Endothelial cell of umbilical vein (primary cell): Measurements from ENCODE around the gene TMEM175. TPM values are rescaled to one million over a fixed set of nuclear protein-coding genes. Genes with fewer than 3 reads are reported as not detected.

Experiments
- BruUV-seq: library from RNA; stranded (reverse); fragments of 400-500 nt; replicated peaks from 2 replicates; lab custom pipeline; 2021; lab: Mats Ljungman, UMichigan
- CTCF ChIA-PET: fragments of 300-600, 350-600 bp; sonication (Branson Sonifier 250); formaldehyde crosslinking; loops from one replicate; lab custom pipeline; 2021; ENCODE audit warnings: antibody characterized with exemption, inconsistent platforms; lab: Charles Lee
- POLR2A ChIA-PET: fragments of 300-600, 350-600 bp; sonication (Branson Sonifier 250); formaldehyde crosslinking; loops from one replicate; lab custom pipeline; 2021; ENCODE audit warnings: antibody characterized with exemption, inconsistent platforms; lab: Charles Lee
- DNase-seq: peaks from one replicate; pipeline ENCODE4 v3.0.0-alpha.2; 2011; ENCODE audit warnings: low read depth, low spot score
- FAIRE-seq: peaks from 2 replicates; lab custom pipeline; 2011; peaks lifted over from hg19 to GRCh38; lab: Jason Lieb, UNC
- H2AFZ ChIP-seq: 2 replicates; pipeline ENCODE4 v1.6.0; 2012; ENCODE audit warnings: low read depth, low read length, control low read depth, inconsistent platforms
- H3K27ac ChIP-seq: 2 replicates; pipeline ENCODE4 v1.5.1; 2011; ENCODE audit warnings: low read depth, mild to moderate bottlenecking, control low read depth, low read length, moderate library complexity; ENCODE audit not compliant: insufficient read depth
- H3K27me3 ChIP-seq, 2 experiments: 2 replicates each; pipeline versions ENCODE4 v1.6.0 to v1.6.1; 2011; ENCODE audit warnings: low read length in 2 of 2, mixed read lengths in 1 of 2; ENCODE audit not compliant: control insufficient read depth in 2 of 2, insufficient read depth in 2 of 2
- H3K36me3 ChIP-seq, 2 experiments: 2 replicates in 1 of 2; 3 replicates in 1 of 2; pipeline ENCODE4 v1.5.1; 2011; ENCODE audit warnings: low read length in 2 of 2, mild to moderate bottlenecking in 1 of 2, moderate library complexity in 1 of 2; ENCODE audit not compliant: control insufficient read depth in 2 of 2, insufficient read depth in 2 of 2; ENCODE audit errors: extremely low read depth in 1 of 2
- H3K4me1 ChIP-seq: 3 replicates; pipeline ENCODE4 v1.5.1; 2011; ENCODE audit warnings: mild to moderate bottlenecking, low read length; ENCODE audit not compliant: control insufficient read depth, insufficient read depth; ENCODE audit errors: extremely low read depth
- H3K4me2 ChIP-seq: 2 replicates; pipeline ENCODE4 v1.6.1; 2011; ENCODE audit warnings: low read length, control low read depth, mixed read lengths; ENCODE audit not compliant: insufficient read depth
- H3K4me3 ChIP-seq, 3 experiments: fragments of 200-600 bp in 1 of 3; sonication (generic), shearing (Covaris generic) in 1 of 3; replicated peaks in 1 of 3; 2 replicates each; pipeline ENCODE4 v1.5.1; 2011 to 2016; ENCODE audit warnings: control low read depth in 3 of 3, low read length in 3 of 3, mild to moderate bottlenecking in 2 of 3, inconsistent platforms in 1 of 3, low read depth in 1 of 3, moderate library complexity in 1 of 3; ENCODE audit not compliant: insufficient read depth in 1 of 3
- H3K79me2 ChIP-seq: 2 replicates; pipeline ENCODE4 v1.6.0; 2012; ENCODE audit warnings: low read length, inconsistent platforms; ENCODE audit not compliant: control insufficient read depth, insufficient read depth
- H3K9ac ChIP-seq: replicated peaks from 2 replicates; pipeline ENCODE3; 2011; ENCODE audit warnings: low read length, control low read depth; ENCODE audit not compliant: insufficient read depth; ENCODE audit errors: extremely low read depth
- H3K9me1 ChIP-seq: replicated peaks from 3 replicates; pipeline ENCODE4 v1.6.0; 2011; ENCODE audit warnings: mild to moderate bottlenecking, low read length; ENCODE audit not compliant: control insufficient read depth, insufficient read depth; ENCODE audit errors: extremely low read depth
- H3K9me3 ChIP-seq: replicated peaks from 2 replicates; pipeline ENCODE4 v1.5.1; 2012; ENCODE audit warnings: low read length, inconsistent platforms; ENCODE audit not compliant: control insufficient read depth, insufficient read depth
- H4K20me1 ChIP-seq: replicated peaks from 2 replicates; pipeline ENCODE3; 2011; ENCODE audit warnings: mild to moderate bottlenecking, low read length; ENCODE audit not compliant: control insufficient read depth, insufficient read depth; ENCODE audit errors: extremely low read depth
- EZH2 ChIP-seq: IDR thresholded peaks from 2 replicates; pipeline ENCODE4 v1.6.1; 2012; ENCODE audit warnings: borderline replicate concordance, low read depth, mild to moderate bottlenecking, moderate library complexity, low read length, inconsistent platforms; ENCODE audit not compliant: severe bottlenecking
- FOS ChIP-seq: IDR thresholded peaks from 2 replicates; pipeline ENCODE4 v1.6.1; 2011; ENCODE audit warnings: mild to moderate bottlenecking, low read length, moderate library complexity, borderline replicate concordance; ENCODE audit not compliant: insufficient read depth
- GATA2 ChIP-seq: IDR thresholded peaks from 2 replicates; pipeline ENCODE4 v1.7.0; 2011; ENCODE audit warnings: low read depth, mild to moderate bottlenecking, moderate library complexity, mixed read lengths, low read length; ENCODE audit not compliant: insufficient read length, insufficient read depth
- JUN ChIP-seq: IDR thresholded peaks from 2 replicates; pipeline ENCODE4 v1.6.1; 2011; ENCODE audit warnings: borderline replicate concordance, low read depth; ENCODE audit not compliant: insufficient read length, insufficient read depth
- MYC ChIP-seq: IDR thresholded peaks from one replicate; pipeline ENCODE4 v1.6.1; 2011; ENCODE audit warnings: mild to moderate bottlenecking, low read depth, low read length
- POLR2A ChIP-seq: IDR thresholded peaks from 2 replicates; pipeline ENCODE4 v1.6.1; 2012; ENCODE audit warnings: low read depth, mild to moderate bottlenecking, control low read depth, low read length
- POLR2AphosphoS5 ChIP-seq: IDR thresholded peaks from 2 replicates; pipeline ENCODE4 v1.6.1; 2012; ENCODE audit warnings: low read depth, mild to moderate bottlenecking, control low read depth, low read length, moderate library complexity; ENCODE audit not compliant: insufficient read depth
- dilution Hi-C: fragments of 300-500 bp; cut with MboI; formaldehyde crosslinking; loops from one replicate; pipeline ENCODE4 v1.15.0; 2019; ENCODE audit warnings: low sequenced_read_pairs; ENCODE audit not compliant: extremely low pct_ligation_motif_present
- intact Hi-C: fragments of 100-400 bp; cut with micrococcal nuclease; formaldehyde crosslinking; loops from one replicate; pipeline ENCODE4 v1.10.0; 2022
- polyA plus RNA-seq, 4 experiments: library from polyadenylated mRNA; depleted of rRNA in 3 of 4; stranded (reverse) in 3 of 4; unstranded in 1 of 4; fragments of >200 nt; gene quantifications; 2 replicates each; pipeline versions ENCODE4 v1.2.1 to v1.2.3, GENCODE V29; 2011 to 2012; ENCODE audit warnings: missing spikeins in 1 of 4
- total RNA-seq: library from RNA; stranded (reverse); gene quantifications from 2 replicates; pipeline ENCODE4 v1.2.3, GENCODE V29; 2021
- TF ChIP-seq, protein P1 (sequence below): IDR thresholded peaks from 2 replicates; pipeline ENCODE4 v1.6.1; 2011; ENCODE audit not compliant: insufficient read depth, insufficient read length
- TF ChIP-seq, protein P2 (sequence below), 2 donors: IDR thresholded peaks; 1 replicate in 1 of 2; 2 replicates in 1 of 2; pipeline ENCODE4 v1.5.1; 2011; ENCODE audit warnings: low read length in 2 of 2, mild to moderate bottlenecking in 2 of 2, moderate library complexity in 2 of 2, control low read depth in 1 of 2, inconsistent platforms in 1 of 2, low read depth in 1 of 2; ENCODE audit not compliant: insufficient read depth in 1 of 2; ENCODE audit errors: extremely low read depth in 1 of 2

The TMEM175 gene
- total and polyA plus RNA-seq, 2 donors (not counting 3 experiments of a cell fraction or from before 2014, with no cell fraction given): 21.9 to 80.1 TPM

DNA sequence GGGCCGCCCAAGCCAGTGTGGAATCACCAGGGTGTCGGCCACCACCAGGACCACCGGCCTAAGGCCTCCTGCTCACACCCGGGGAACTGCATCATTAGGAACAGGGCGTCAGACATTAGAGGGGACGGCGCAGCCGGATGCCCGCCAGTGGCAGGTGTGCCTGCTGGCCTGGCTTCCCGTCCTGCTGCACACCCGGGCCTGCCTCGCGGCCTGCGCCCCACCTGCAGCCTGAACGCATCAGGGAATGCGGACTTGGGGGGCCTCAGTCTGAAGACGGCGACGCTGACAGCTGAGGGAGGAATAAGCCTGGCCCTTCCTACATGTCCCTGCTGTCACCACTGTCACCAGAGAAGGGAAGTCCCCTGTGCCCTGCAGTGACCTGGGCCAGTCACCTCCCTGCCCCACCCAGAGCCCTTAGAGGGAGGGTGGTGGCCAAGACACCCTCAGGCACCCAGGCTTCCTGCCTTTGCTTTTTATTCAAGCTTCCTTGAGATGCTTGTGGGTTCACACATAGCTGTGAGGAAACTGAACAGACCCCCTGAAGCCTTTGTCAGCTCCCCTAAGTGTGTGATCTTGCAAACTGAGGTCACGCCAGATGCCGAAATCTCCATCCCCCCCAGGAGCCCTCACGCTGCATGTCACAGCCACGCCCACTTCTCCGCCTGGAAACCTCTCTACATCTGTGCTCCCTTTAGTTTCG lies 37.9 kb downstream of the TMEM175 start:
- Histone ChIP-seq H3K27ac (no peak overlapping the region), H3K4me3 (no peak overlapping the region), H3K4me2 (no peak overlapping the region), H3K9ac (no peak overlapping the region), H3K79me2 (no peaks in the 10 kb centered on the region), H3K9me1 (no peaks in the 10 kb centered on the region), H3K9me3 (no peaks in the 10 kb centered on the region), H3K27me3 (no peaks in the 10 kb centered on the region), H3K36me3 (peaks cover 0 to 11% of the 10 kb centered on the region in 2 experiments), H4K20me1 (no peaks in the 10 kb centered on the region), H2AFZ (no peak overlapping the region), H3K4me1 (peaks cover 11% of the 10 kb centered on the region)
- ChIA-PET CTCF (no interaction called here), POLR2A (no interaction called here)
- TF ChIP-seq POLR2A (no peak), EZH2 (no peak), JUN (no peak), FOS (no peak), POLR2AphosphoS5 (no peak), MYC (no peak), GATA2 (no peak)
- TF ChIP-seq, protein P1, sequence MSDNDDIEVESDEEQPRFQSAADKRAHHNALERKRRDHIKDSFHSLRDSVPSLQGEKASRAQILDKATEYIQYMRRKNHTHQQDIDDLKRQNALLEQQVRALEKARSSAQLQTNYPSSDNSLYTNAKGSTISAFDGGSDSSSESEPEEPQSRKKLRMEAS: no peak
- TF ChIP-seq, protein P2, sequence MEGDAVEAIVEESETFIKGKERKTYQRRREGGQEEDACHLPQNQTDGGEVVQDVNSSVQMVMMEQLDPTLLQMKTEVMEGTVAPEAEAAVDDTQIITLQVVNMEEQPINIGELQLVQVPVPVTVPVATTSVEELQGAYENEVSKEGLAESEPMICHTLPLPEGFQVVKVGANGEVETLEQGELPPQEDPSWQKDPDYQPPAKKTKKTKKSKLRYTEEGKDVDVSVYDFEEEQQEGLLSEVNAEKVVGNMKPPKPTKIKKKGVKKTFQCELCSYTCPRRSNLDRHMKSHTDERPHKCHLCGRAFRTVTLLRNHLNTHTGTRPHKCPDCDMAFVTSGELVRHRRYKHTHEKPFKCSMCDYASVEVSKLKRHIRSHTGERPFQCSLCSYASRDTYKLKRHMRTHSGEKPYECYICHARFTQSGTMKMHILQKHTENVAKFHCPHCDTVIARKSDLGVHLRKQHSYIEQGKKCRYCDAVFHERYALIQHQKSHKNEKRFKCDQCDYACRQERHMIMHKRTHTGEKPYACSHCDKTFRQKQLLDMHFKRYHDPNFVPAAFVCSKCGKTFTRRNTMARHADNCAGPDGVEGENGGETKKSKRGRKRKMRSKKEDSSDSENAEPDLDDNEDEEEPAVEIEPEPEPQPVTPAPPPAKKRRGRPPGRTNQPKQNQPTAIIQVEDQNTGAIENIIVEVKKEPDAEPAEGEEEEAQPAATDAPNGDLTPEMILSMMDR (IDR thresholded peaks at IDR 0.05; ENCODE audit: extremely low read depth in 1 of 2, insufficient read depth in 1 of 2, low read depth in 1 of 2, low read length in 2 of 2): no peak
- BruUV-seq: no TSS peak
- dilution Hi-C loops (no loop called here), intact Hi-C loops (no loop called here)
- no peak for FAIRE-seq
- no peak for DNase-seq
